Activated effector memory CD4-positive, alpha-beta T cell treated with anti-CD3 and anti-CD28 coated beads, Interleukin-2, amount 50 U/mL, for 16 hours (primary cell): ENCODE results near the gene FYB2.
"Not testable (repeated sequence)": the region's sequence is repeated elsewhere in the genome, so short reads cannot be mapped to it uniquely, and the experiment has no call there.

Source experiments
- DNase-seq: peaks from one replicate; pipeline ENCODE4 v3.0.0-alpha.2; 2020

Gene FYB2

GRCh38 chr1:56795870-56796269, 23.3 kb downstream of the FYB2 start:
- no peak for DNase-seq

GRCh38 chr1:56790036-56790435, 29.2 kb downstream of the FYB2 start:
- no peak for DNase-seq

DNA sequence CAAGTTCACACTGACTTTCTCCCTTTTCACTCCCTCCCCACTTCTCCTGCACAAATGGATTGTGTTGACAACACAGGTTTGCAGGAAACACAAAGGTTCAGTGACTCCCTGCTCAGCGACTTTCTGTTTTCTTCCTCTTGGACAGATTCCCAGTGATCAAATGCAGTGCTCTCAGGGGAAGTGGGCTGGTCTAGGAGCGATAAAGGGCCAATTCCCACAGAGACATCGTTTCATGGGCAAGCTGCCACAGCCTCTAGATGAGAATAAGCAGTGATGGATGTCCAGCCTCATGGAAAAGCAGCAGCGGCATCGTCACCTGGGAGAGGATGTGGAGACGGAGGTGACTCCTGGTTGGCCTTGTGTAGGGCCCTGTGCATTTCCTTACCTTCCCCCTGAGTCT, 30.6 kb downstream of the FYB2 start:
- no peak for DNase-seq

DNA sequence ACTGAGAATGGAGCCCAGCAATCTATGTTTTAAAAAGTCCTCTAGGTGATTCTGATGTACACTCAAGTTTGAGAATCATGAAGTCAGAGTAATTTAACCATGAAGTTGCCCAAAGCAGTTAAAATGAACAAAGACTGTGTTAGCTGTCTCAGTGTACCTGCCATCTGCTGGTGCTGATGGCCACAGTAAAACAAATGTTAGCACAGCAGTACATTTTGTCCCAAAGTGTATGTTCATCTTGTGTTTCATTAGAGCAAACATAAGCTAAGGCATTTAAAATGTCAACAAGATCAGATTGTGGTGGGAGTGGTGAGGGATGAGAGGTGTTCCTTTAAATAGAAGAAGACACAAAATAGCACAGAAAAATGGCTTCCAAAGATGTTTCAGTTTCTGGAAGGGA, 31.1 kb downstream of the FYB2 start:
- no peak for DNase-seq

- no peak for DNase-seq
Observed at GRCh38 chr1:56787330-56787729, 31.9 kb downstream of the FYB2 start.

DNA sequence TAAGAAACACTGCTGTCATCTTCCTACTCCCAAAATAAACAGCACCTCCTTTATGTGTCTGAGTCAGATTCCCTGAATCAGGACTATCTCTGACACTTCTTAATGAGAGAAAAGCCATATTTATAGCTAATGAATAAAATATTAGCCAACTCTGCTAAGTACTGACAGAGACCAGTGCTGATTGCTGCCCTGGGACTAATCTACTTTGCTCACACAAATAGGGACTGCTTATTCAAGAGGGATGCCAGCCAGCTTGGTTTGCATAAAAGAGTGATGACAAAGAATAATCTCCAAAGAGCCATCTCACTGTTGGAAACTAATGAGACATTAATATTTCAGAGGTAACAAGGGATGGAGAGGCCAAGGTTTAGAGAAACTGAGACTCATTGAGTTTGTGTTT, 36.4 kb downstream of the FYB2 start:
- DNase-seq = no peak

DNA sequence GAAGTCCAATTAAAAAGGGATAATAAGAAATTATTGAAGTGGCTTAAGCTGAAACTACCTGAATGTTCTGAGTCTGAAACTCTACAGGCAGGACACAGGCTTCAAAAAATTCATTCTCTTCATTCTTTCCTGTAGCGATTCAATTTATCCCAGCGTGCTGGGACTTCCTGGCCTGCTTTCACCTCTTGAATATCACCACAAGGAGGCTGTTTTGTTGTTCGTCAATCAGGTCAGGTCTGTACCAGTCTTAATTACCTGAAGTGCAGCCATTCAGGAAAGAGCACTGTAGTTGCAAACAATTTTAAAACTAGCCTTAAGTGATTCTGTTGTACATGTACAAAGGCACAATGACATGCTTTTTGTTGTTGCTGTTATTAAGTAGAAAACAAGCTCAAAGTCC, 38.4 kb downstream of the FYB2 start:
- DNase-seq = no peak

GRCh38 chr1:56780128-56780750, 39.0 kb downstream of the FYB2 start:
- DNase-seq = no peak

GRCh38 chr1:56777972-56778371, 41.2 kb downstream of the FYB2 start:
- DNase-seq = no peak

DNA sequence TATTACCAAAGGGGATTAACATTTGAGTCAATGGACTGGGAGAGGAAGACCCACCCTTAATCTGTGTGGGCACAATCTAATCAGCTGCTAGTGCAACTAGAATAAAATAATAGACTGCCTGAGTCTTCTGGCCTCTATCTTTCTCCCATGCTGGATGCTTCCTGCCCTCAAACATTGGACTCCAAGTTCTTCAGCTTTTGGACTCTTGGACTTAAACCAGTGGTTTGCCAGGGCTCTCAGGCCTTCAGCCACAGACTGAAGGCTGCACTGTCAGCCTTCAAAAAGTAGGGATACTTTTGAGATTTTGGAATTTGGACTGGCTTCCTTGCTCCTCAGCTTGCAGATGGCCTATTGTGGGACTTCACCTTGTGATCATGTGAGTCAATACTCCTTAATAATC, 44.5 kb downstream of the FYB2 start:
- not testable (repeated sequence) for DNase-seq

- DNase-seq = no peak
Observed at GRCh38 chr1:56774067-56774609, 45.1 kb downstream of the FYB2 start.

GRCh38 chr1:56773341-56774066, 45.7 kb downstream of the FYB2 start:
- DNase-seq = no peak

- no peak for DNase-seq
Observed at GRCh38 chr1:56771717-56772116, 47.5 kb downstream of the FYB2 start.

GRCh38 chr1:56758794-56759193, 60.4 kb downstream of the FYB2 start:
- no peak for DNase-seq

DNA sequence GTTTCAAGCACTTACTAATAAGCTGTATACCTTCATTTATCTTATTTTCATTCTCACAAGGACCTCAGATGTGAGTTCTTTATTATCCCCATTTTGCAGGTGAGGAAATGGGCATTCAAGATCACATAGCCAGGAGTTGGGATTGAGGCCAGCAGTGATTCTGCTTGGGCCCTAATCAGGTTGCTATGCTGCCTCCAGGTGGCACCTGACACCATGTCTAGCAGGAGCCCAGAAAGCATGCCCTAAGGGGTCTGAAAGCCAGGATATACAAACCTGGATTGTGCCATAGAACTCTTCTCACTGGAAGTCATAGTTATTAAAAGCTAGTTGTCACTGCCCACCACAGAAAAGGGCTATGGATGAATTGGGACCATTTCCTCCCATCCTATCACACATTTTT, 61.1 kb downstream of the FYB2 start:
- no peak for DNase-seq

DNA sequence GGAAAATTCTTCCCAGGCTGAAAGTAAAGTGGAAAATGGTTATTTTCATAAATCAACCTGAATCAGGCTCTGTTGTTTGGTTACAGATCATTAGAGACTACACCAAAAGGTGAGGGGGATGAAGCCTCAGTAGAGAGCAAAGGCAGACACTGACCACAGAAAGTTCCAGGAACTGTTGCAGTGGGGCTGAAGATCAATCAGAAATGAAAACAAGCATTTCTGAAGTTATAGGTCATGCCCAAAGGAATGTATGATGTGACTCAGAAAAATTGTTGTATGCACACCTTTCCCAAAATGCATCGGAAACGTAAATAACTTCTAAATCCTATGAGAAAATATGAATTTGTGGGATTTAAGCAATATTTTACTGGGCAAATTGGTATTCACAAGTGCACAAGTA, 63.3 kb downstream of the FYB2 start:
- DNase-seq = no peak

DNA sequence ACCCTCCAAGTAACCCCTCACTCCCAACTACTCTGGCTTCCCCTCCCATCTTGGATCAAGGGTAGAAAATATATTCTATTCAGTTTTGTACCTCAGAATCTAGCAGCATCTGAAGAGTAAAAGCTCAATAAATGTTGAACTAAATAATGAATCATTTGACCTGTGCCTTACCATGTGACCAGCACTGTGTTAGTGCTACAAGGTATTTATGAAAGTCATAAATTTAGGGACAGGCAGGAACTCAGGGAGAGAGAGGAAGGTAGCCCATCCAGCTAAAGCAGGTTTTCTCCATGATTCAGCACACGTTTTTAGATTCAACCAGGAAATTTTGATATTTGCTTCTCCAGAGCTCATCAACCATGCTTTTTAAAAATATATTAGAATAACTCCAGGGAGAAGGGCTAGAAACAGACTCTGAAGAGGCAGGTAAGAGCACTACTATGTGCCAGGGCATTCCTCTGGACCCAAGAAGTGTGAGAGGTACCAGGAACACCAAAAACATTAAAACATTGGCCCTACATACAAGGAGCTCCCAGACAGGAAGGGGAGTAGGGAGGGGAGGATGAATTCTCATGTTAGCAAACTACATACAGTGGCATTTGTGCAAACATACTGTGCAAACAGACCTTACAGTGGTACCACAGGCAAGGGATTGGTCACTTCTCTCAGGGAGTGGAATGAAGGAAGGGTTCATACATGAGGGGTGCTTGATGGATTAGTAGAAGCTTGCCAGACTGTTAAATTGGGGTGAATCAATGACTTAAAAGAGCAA, 64.3 kb downstream of the FYB2 start:
- no peak for DNase-seq

- DNase-seq = no peak
Observed at GRCh38 chr1:56745231-56745630, 74.0 kb downstream of the FYB2 start.

- no peak for DNase-seq
Observed at GRCh38 chr1:56728964-56729363, 90.2 kb downstream of the FYB2 start.

GRCh38 chr1:56726706-56727105, 92.5 kb downstream of the FYB2 start:
- DNase-seq = no peak

DNA sequence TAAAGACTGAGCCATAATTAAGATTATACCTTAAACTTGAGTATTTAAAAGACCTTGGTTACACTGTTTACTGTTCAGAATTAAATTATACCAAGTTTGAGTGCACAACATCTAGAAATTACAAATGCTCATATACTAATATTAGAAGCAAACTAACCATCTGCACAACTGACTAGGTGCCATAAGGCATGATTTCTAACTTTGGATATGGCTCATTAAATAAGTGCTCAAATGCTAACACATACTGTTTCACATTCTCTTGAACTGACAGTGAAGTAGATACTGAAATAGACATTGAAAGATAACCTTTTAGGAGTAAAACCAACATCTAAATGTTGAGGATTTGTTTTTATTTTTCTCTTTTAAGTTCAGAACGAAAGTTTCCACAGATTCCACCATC, 100.0 kb downstream of the FYB2 start:
- no peak for DNase-seq

GRCh38 chr1:56715156-56715555, 104.0 kb downstream of the FYB2 start:
- DNase-seq = no peak

- DNase-seq = no peak
Observed at GRCh38 chr1:56713112-56713511, 106.1 kb downstream of the FYB2 start.

GRCh38 chr1:56712150-56712549, 107.1 kb downstream of the FYB2 start:
- DNase-seq = no peak
